C4-2B (cell line): ENCODE measurements around the gene ATP2B3.

Experiments used
- H3K27ac ChIP-seq: fragments of 450-650 bp; 2 replicates; pipeline ENCODE4 v1.5.1; 2017
- CTCF ChIP-seq: fragments of 450-650 bp; conservative IDR thresholded peaks from 2 replicates; pipeline ENCODE4 v1.5.1; 2017; ENCODE audit warnings: mild to moderate bottlenecking
- ZFX ChIP-seq: fragments of 450-650 bp; IDR thresholded peaks from 2 replicates; pipeline ENCODE4 v1.6.1; 2017

Gene ATP2B3

DNA sequence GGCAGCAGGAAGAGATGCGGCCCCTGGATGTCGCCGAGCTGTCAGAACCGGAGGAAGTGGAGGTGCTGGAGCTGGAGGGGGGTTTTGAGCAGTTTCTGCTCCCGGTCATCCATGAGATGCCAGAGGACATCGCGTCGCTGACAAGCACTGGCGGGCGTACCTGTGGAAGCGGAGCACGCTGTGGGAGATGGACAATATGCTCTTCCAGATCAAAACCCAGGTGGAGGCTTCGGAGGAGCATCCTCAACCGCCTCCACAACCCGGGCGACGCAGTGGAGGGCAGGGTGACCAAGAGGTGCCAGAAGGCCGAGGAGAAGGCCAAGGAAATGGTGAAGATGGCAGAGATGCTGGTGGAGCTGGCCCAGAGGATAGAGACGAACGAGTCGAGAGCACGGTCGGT is 89.1 kb downstream of the ATP2B3 start:
- H3K27ac ChIP-seq: no peak overlapping the region
- TF ChIP-seq ZFX (no peak), CTCF (no peak)

- H3K27ac ChIP-seq: no peak overlapping the region
- TF ChIP-seq CTCF (no peak), ZFX (no peak)
Measured at GRCh38 chrX:153608376-153608775, 90.9 kb downstream of the ATP2B3 start.

DNA sequence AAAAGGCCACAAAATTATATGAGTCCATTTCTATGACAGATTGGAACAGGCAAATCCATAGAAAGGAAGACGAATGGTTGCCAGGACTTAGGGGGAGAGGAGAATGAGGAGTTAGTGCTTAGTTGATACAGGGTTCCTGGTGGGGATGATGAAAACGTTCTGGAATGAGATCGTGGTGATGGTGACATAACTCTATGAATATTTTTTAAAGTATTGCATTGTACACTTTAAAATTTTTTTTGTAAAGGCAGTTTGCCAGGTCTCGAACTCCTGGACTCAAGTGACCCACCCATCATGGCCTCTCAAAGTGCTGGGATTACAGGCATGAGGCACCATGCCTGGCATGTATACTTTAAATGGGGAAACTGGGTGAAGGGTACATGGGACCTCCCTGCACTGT is 91.4 kb downstream of the ATP2B3 start:
- H3K27ac ChIP-seq: no peak overlapping the region
- no peak for TF ChIP-seq ZFX
- TF ChIP-seq CTCF: no peak

GRCh38 chrX:153609917-153610835 is 92.7 kb downstream of the ATP2B3 start:
- TF ChIP-seq ZFX (no peak), CTCF (peak; percentile 83)

DNA sequence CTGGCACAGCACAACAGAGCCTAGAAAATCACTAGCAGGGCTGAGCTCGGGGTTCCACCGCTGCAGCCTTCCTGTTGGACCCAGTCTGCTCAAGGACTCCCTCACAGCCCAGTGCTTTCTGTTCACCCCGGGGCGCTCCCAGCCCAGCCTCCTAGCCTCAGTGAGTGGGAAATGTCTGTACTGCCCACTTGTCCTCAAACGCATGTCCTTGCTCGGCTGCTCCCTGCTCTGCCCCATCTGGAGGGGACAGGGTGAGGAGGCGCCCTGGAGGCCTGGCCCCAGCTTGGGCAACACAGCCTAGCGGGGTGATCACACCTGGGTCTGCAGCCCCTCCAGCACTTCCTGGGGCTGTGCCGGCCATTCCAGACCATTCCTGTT is 93.4 kb downstream of the ATP2B3 start:
- TF ChIP-seq CTCF: no peak
- no peak for TF ChIP-seq ZFX
- H3K27ac ChIP-seq: no peak overlapping the region

More at GRCh38 chrX:153609917-153610835, 92.7 kb downstream of the ATP2B3 start:
- H3K27ac ChIP-seq: peak overlapping the region; percentile 34

GRCh38 chrX:153611298-153612095 is 94.1 kb downstream of the ATP2B3 start:
- TF ChIP-seq ZFX (no peak), CTCF (no peak)
- H3K27ac ChIP-seq: no peak overlapping the region

GRCh38 chrX:153612413-153612812 is 95.0 kb downstream of the ATP2B3 start:
- no peak overlapping the region for H3K27ac ChIP-seq
- no peak for TF ChIP-seq ZFX
- no peak for TF ChIP-seq CTCF
